B cell (primary cell): ENCODE data around the gene FBXO8. TPM values are rescaled to one million over a fixed set of nuclear protein-coding genes. Genes with fewer than 3 reads are reported as not detected.

Experiments
- ATAC-seq: fragments of 200-7000 bp; cut with Tn5 transposase; one replicate; pipeline ENCODE4 v1.10.0; 2021; ENCODE audit warnings: low read depth, mild to moderate bottlenecking, moderate number of reproducible peaks, moderate library complexity
- CTCF ChIA-PET: fragments of 350-600 bp; sonication (Branson Sonifier 250); formaldehyde crosslinking; loops from one replicate; lab custom pipeline; 2021; ENCODE audit warnings: antibody characterized with exemption, inconsistent platforms; lab: Charles Lee
- POLR2A ChIA-PET: fragments of 350-600 bp; sonication (Branson Sonifier 250); formaldehyde crosslinking; loops from one replicate; lab custom pipeline; 2021; ENCODE audit warnings: antibody characterized with exemption; lab: Charles Lee
- DNase-seq: peaks from one replicate; pipeline ENCODE4 v3.0.0; 2013
- H2AFZ ChIP-seq: 2 replicates; pipeline ENCODE4 v1.6.1; 2012; ENCODE audit warnings: mild to moderate bottlenecking, low read depth, low read length; ENCODE audit not compliant: insufficient read depth, poor library complexity, severe bottlenecking
- H3K27ac ChIP-seq, 2 donors: 1 replicate in 1 of 2; 2 replicates in 1 of 2; pipeline ENCODE4 v1.5.1; 2012 to 2013; ENCODE audit warnings: low read length in 2 of 2, mild to moderate bottlenecking in 2 of 2, moderate library complexity in 1 of 2
- H3K27me3 ChIP-seq, 4 experiments: fragments of 200-600 bp in 1 of 4; sonication (generic) in 1 of 4; replicated peaks in 1 of 4; 1 replicate in 2 of 4; 2 replicates in 2 of 4; pipeline versions ENCODE4 v1.6.1 to v1.7.0; 2013 to 2016; ENCODE audit warnings: low read length in 3 of 4, mild to moderate bottlenecking in 2 of 4, mixed read lengths in 1 of 4, moderate library complexity in 1 of 4; ENCODE audit not compliant: insufficient read depth in 4 of 4, control insufficient read depth in 3 of 4; ENCODE audit errors: control extremely low read depth in 1 of 4
- H3K36me3 ChIP-seq, 2 experiments: replicated peaks in 1 of 2; 1 replicate in 1 of 2; 2 replicates in 1 of 2; pipeline versions ENCODE4 v1.6.1 to v1.7.1; 2013; ENCODE audit warnings: low read length in 1 of 2; ENCODE audit not compliant: insufficient read depth in 2 of 2, control insufficient read depth in 1 of 2; ENCODE audit errors: control extremely low read depth in 1 of 2, extremely low read depth in 1 of 2
- H3K4me1 ChIP-seq, 2 donors: fragments of 200-600 bp in 1 of 2; sonication (generic) in 1 of 2; 1 replicate in 1 of 2; 2 replicates in 1 of 2; pipeline versions ENCODE4 v1.5.1 to v1.6.1; 2013 to 2017; ENCODE audit warnings: low read length in 2 of 2; ENCODE audit not compliant: control insufficient read depth in 2 of 2, insufficient read depth in 2 of 2
- H3K4me2 ChIP-seq: replicated peaks from 2 replicates; pipeline ENCODE3; 2012; ENCODE audit warnings: mild to moderate bottlenecking, low read depth, low read length; ENCODE audit not compliant: poor library complexity, severe bottlenecking
- H3K4me3 ChIP-seq, 5 experiments: fragments of 200-600 bp in 1 of 5; sonication (generic) in 1 of 5; 1 replicate in 3 of 5; 2 replicates in 2 of 5; pipeline versions ENCODE4 v1.5.1 to v1.7.0; 2011 to 2016; ENCODE audit warnings: low read length in 4 of 5, mild to moderate bottlenecking in 4 of 5, low read depth in 2 of 5, control low read depth in 1 of 5, moderate library complexity in 1 of 5; ENCODE audit not compliant: insufficient read depth in 1 of 5; ENCODE audit errors: control extremely low read depth in 1 of 5, extremely low read depth in 1 of 5
- H3K79me2 ChIP-seq: fragments of 200-600 bp; sonication (generic); one replicate; pipeline ENCODE4 v1.6.0; 2016; ENCODE audit warnings: low read length; ENCODE audit not compliant: control insufficient read depth, insufficient read depth
- H3K9ac ChIP-seq: fragments of 200-600 bp; sonication (generic); 2 replicates; pipeline ENCODE4 v1.6.1; 2017; ENCODE audit warnings: mild to moderate bottlenecking, low read length, moderate library complexity
- H3K9me3 ChIP-seq, 3 donors: one replicate each; pipeline versions ENCODE4 v1.6.1 to v1.7.1; 2013; ENCODE audit warnings: low read length in 2 of 3; ENCODE audit not compliant: control insufficient read depth in 2 of 3, insufficient read depth in 1 of 3; ENCODE audit errors: control extremely low read depth in 1 of 3
- H4K20me1 ChIP-seq: 2 replicates; pipeline ENCODE4 v1.6.0; 2012; ENCODE audit warnings: mild to moderate bottlenecking, low read length; ENCODE audit not compliant: insufficient read depth, control insufficient read depth, poor library complexity, severe bottlenecking
- H3K27ac Mint-ChIP-seq: one replicate; pipeline ENCODE4 v1.8.0; 2021; ENCODE audit warnings: mixed read lengths
- H3K27me3 Mint-ChIP-seq: one replicate; pipeline ENCODE4 v1.8.0; 2021; ENCODE audit warnings: mixed read lengths
- H3K4me1 Mint-ChIP-seq: one replicate; pipeline ENCODE4 v1.8.0; 2021; ENCODE audit warnings: mixed read lengths
- H3K4me3 Mint-ChIP-seq: one replicate; pipeline ENCODE4 v1.8.0; 2021; ENCODE audit warnings: mixed read lengths
- H3K9me3 Mint-ChIP-seq: one replicate; pipeline ENCODE4 v1.8.0; 2022; ENCODE audit warnings: mixed read lengths; ENCODE audit not compliant: insufficient read depth
- EZH2 ChIP-seq: IDR thresholded peaks from 2 replicates; pipeline ENCODE4 v1.6.1; 2012; ENCODE audit warnings: borderline replicate concordance, low read depth, mild to moderate bottlenecking, moderate library complexity, low read length; ENCODE audit not compliant: insufficient read depth, poor library complexity, severe bottlenecking
- WGBS: methylation state at CpG from one replicate; pipeline ENCODE4 v1.1.5; 2013; ENCODE audit warnings: missing lambda C conversion rate; ENCODE audit not compliant: insufficient coverage; 5-methylcytosine and 5-hydroxymethylcytosine counted together
- intact Hi-C: fragments of 100-400 bp; cut with micrococcal nuclease; formaldehyde crosslinking; loops from one replicate; pipeline ENCODE4 v1.10.0; 2022
- polyA plus RNA-seq: library from polyadenylated mRNA; depleted of rRNA; stranded (reverse); fragments of >200 nt; gene quantifications from 2 replicates; pipeline ENCODE4 v1.2.3, GENCODE V29; 2012
- total RNA-seq, 2 donors: library from RNA; stranded (reverse); fragments of 120-200 nt in 1 of 2; gene quantifications; 1 replicate in 1 of 2; 2 replicates in 1 of 2; pipeline versions ENCODE4 v1.2.3 to v1.2.4, GENCODE V29; 2013 to 2022
- TF ChIP-seq, protein P1 (sequence below): fragments of 200-600 bp; IDR thresholded peaks from one replicate; pipeline ENCODE4 v1.8.0; 2022; ENCODE audit warnings: antibody characterized with exemption, mild to moderate bottlenecking

The FBXO8 gene
- total and polyA plus RNA-seq, 2 donors (not counting 1 experiment from before 2014, with no cell fraction given) = 11.6 to 22.4 TPM

DNA sequence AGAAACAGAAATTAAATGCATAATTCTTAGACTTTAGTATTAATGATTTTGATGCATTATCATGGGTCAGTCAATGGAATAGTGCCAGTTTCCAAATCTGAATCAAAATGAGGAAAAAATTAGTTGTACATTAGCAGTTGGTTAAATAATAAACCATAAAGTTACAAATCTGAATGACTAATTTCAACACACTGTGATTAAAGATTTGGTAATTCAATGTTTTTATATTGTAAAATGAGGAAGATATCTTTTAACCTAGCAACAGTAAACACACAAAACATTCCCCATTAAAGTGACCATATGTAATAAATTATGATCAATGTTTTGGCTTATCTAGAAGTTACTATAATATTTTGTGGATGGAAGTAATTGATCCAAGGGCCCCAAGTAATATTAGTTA lies 1.6 kb downstream of the FBXO8 start:
- no peaks in the 10 kb centered on the region for H3K27me3 ChIP-seq
- Mint-ChIP-seq H3K4me3 (no peak overlapping the region), H3K9me3 (no peaks in the 10 kb centered on the region), H3K27me3 (no peaks in the 10 kb centered on the region), H3K27ac (no peak overlapping the region), H3K4me1 (peaks cover 58% of the 10 kb centered on the region)
- no peak for ATAC-seq
- peaks cover 0 to 3% (median 0%) of the 10 kb centered on the region in 3 donors for H3K9me3 ChIP-seq
- no peak overlapping the region for H3K4me2 ChIP-seq
- no peak for DNase-seq
- H3K36me3 ChIP-seq = no peaks in the 10 kb centered on the region
- no peak overlapping the region for H3K27ac ChIP-seq
- intact Hi-C loops = loop anchor here (2.0 to 10.0 kb wide), 3 partner anchors 947 to 1783 kb away; partner anchors contain the start of genes GALNT7, HMGB2 and WDR17
- H3K4me3 ChIP-seq = no peak overlapping the region
- CTCF ChIA-PET = no interaction called here
- peak overlapping the region; percentile 92 for H3K9ac ChIP-seq
- TF ChIP-seq, protein P1, sequence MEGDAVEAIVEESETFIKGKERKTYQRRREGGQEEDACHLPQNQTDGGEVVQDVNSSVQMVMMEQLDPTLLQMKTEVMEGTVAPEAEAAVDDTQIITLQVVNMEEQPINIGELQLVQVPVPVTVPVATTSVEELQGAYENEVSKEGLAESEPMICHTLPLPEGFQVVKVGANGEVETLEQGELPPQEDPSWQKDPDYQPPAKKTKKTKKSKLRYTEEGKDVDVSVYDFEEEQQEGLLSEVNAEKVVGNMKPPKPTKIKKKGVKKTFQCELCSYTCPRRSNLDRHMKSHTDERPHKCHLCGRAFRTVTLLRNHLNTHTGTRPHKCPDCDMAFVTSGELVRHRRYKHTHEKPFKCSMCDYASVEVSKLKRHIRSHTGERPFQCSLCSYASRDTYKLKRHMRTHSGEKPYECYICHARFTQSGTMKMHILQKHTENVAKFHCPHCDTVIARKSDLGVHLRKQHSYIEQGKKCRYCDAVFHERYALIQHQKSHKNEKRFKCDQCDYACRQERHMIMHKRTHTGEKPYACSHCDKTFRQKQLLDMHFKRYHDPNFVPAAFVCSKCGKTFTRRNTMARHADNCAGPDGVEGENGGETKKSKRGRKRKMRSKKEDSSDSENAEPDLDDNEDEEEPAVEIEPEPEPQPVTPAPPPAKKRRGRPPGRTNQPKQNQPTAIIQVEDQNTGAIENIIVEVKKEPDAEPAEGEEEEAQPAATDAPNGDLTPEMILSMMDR = no peak
- no peak for TF ChIP-seq EZH2
- H2AFZ ChIP-seq = no peak overlapping the region
- POLR2A ChIA-PET = no interaction called here
- H3K4me1 ChIP-seq = peaks cover 16 to 20% of the 10 kb centered on the region in 2 donors
- H3K79me2 ChIP-seq = peaks cover 79% of the 10 kb centered on the region
- peaks cover 18% of the 10 kb centered on the region for H4K20me1 ChIP-seq

DNA sequence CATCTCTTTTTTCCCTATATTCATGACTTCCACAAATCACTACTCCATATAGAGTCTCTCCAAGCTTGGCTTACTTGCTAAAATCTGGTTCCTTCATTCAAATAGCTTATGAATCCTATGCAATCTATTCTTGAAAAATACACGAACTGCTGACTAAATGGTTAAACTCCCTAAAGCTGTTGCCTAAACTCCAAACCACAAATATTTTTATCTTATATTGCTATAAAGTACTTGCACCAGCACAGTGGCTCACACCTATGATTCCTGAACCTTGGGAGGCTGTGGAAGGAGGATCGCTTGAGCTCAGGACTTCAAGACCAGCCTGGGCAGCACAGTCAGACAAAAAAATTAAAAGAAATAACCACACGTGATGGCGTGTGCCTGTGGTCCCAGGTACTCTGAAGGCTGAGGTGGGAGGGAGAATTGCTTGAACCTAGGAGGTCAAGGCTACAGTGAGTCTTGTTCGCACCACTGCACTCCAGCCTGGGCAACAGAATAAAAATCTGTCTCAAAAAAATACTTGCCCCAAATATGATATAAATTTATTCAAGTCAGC lies 2.2 kb downstream of the FBXO8 start:
- no peak for DNase-seq
- 100% methylated on average over 1 of the region's 5 CpGs for WGBS
- Mint-ChIP-seq H3K4me3 (no peak overlapping the region), H3K9me3 (no peaks in the 10 kb centered on the region), H3K4me1 (peaks cover 55% of the 10 kb centered on the region), H3K27me3 (no peaks in the 10 kb centered on the region), H3K27ac (no peak overlapping the region)
- Histone ChIP-seq H3K79me2 (peaks cover 84% of the 10 kb centered on the region), H3K4me1 (peaks cover 16 to 20% of the 10 kb centered on the region in 2 donors), H3K9me3 (peaks cover 0 to 3% (median 0%) of the 10 kb centered on the region in 3 donors), H2AFZ (no peak overlapping the region), H3K27ac (no peak overlapping the region), H3K27me3 (no peaks in the 10 kb centered on the region), H4K20me1 (peaks cover 18% of the 10 kb centered on the region), H3K9ac (no peak overlapping the region), H3K4me3 (no peak overlapping the region), H3K4me2 (no peak overlapping the region), H3K36me3 (no peaks in the 10 kb centered on the region)
- no peak for ATAC-seq
- TF ChIP-seq, protein P1 = no peak
- no peak for TF ChIP-seq EZH2
- CTCF ChIA-PET = no interaction called here
- intact Hi-C loops = loop anchor here (10.0 kb wide), 1 partner anchor 1784 kb away; the partner anchor contains the start of gene WDR17
- POLR2A ChIA-PET = no interaction called here
